H1 (cell line): ENCODE measurements around the gene EXOC6. TPM values are rescaled to one million over a fixed set of nuclear protein-coding genes. Genes with fewer than 3 reads are reported as not detected.

Source experiments
- CTCF ChIA-PET: fragments of 300-600 bp; sonication (Branson Sonifier 250); formaldehyde crosslinking; loops from one replicate; lab custom pipeline; 2021; ENCODE audit not compliant: partially characterized antibody; lab: Charles Lee
- POLR2A ChIA-PET: fragments of 300-600 bp; sonication (Branson Sonifier 250); formaldehyde crosslinking; loops from one replicate; lab custom pipeline; 2021; ENCODE audit warnings: inconsistent platforms; ENCODE audit not compliant: partially characterized antibody; lab: Charles Lee
- DNase-seq, 2 experiments: peaks; one replicate each; pipeline versions ENCODE4 v3.0.0 to v3.0.0-alpha.2; 2010 to 2022; ENCODE audit warnings: low spot score in 2 of 2, low read depth in 1 of 2, mixed read lengths in 1 of 2
- FAIRE-seq: peaks from 2 replicates; lab custom pipeline; 2011; peaks lifted over from hg19 to GRCh38; lab: Jason Lieb, UNC
- H2AFZ ChIP-seq: 2 replicates; pipeline ENCODE4 v1.8.1; 2012; ENCODE audit warnings: low read length, inconsistent platforms
- H2AK5ac ChIP-seq: 2 replicates; pipeline ENCODE4 v1.6.1; 2013; ENCODE audit warnings: low read depth, low read length
- H2BK120ac ChIP-seq: replicated peaks from 2 replicates; pipeline ENCODE3; 2013; ENCODE audit warnings: low read depth, low read length, inconsistent platforms
- H2BK12ac ChIP-seq: 2 replicates; pipeline ENCODE4 v1.6.1; 2013; ENCODE audit warnings: low read depth, low read length
- H2BK15ac ChIP-seq: 2 replicates; pipeline ENCODE4 v1.6.1; 2013; ENCODE audit warnings: low read length
- H2BK20ac ChIP-seq: 2 replicates; pipeline ENCODE4 v1.6.1; 2013; ENCODE audit warnings: low read length
- H2BK5ac ChIP-seq: 2 replicates; pipeline ENCODE4 v1.6.1; 2013; ENCODE audit warnings: low read depth, low read length
- H3K14ac ChIP-seq: 2 replicates; pipeline ENCODE4 v1.6.1; 2013; ENCODE audit warnings: inconsistent platforms; ENCODE audit not compliant: insufficient read length
- H3K18ac ChIP-seq: 2 replicates; pipeline ENCODE4 v1.6.1; 2013; ENCODE audit warnings: low read length; ENCODE audit errors: extremely low read depth
- H3K23ac ChIP-seq: 2 replicates; pipeline ENCODE4 v1.6.1; 2013; ENCODE audit warnings: inconsistent platforms; ENCODE audit not compliant: insufficient read length
- H3K23me2 ChIP-seq: 2 replicates; pipeline ENCODE4 v1.6.1; 2013; ENCODE audit warnings: low read depth, low read length
- H3K27ac ChIP-seq: 2 replicates; pipeline ENCODE4 v1.6.1; 2011; ENCODE audit warnings: low read depth, low read length, inconsistent platforms
- H3K27me3 ChIP-seq, 4 experiments: replicated peaks in 1 of 4; 1 replicate in 1 of 4; 2 replicates in 3 of 4; pipeline versions ENCODE4 v1.6.1 to v1.8.1; 2011 to 2013; ENCODE audit warnings: low read length in 3 of 4, mild to moderate bottlenecking in 3 of 4, inconsistent platforms in 2 of 4, mixed read lengths in 2 of 4, moderate library complexity in 1 of 4; ENCODE audit not compliant: control insufficient read depth in 3 of 4, insufficient read depth in 3 of 4; ENCODE audit errors: extremely low read depth in 1 of 4
- H3K36me3 ChIP-seq, 4 experiments: 2 replicates each; pipeline versions ENCODE4 v1.6.1 to v1.8.1; 2011 to 2013; ENCODE audit warnings: mild to moderate bottlenecking in 4 of 4, low read length in 3 of 4, moderate library complexity in 2 of 4, control low read depth in 1 of 4, inconsistent platforms in 1 of 4; ENCODE audit not compliant: insufficient read depth in 4 of 4, control insufficient read depth in 2 of 4
- H3K4ac ChIP-seq: replicated peaks from 2 replicates; pipeline ENCODE3; 2013; ENCODE audit warnings: low read length, low read depth, mixed read lengths, inconsistent platforms; ENCODE audit not compliant: insufficient read length
- H3K4me1 ChIP-seq, 4 experiments: replicated peaks in 1 of 4; 1 replicate in 1 of 4; 2 replicates in 3 of 4; pipeline versions ENCODE4 v1.6.1 to v1.8.1; 2011 to 2013; ENCODE audit warnings: low read length in 3 of 4, inconsistent platforms in 2 of 4, mixed read lengths in 1 of 4; ENCODE audit not compliant: insufficient read depth in 4 of 4, control insufficient read depth in 3 of 4
- H3K4me2 ChIP-seq, 2 experiments: 2 replicates each; pipeline versions ENCODE4 v1.6.1 to v1.8.1; 2011 to 2013; ENCODE audit warnings: low read depth in 2 of 2, low read length in 2 of 2, control low read depth in 1 of 2, inconsistent platforms in 1 of 2, mild to moderate bottlenecking in 1 of 2; ENCODE audit not compliant: insufficient read depth in 1 of 2
- H3K4me3 ChIP-seq, 4 experiments: fragments of 200-600, 300-600 bp in 1 of 4; sonication (generic), shearing (Covaris generic), sonication (Bioruptor Twin) in 1 of 4; 2 replicates each; pipeline versions ENCODE4 v1.5.1 to v1.8.1; 2011 to 2016; ENCODE audit warnings: low read length in 4 of 4, low read depth in 3 of 4, control low read depth in 2 of 4, inconsistent platforms in 2 of 4, mild to moderate bottlenecking in 2 of 4, mixed read lengths in 1 of 4, moderate library complexity in 1 of 4; ENCODE audit not compliant: insufficient read depth in 2 of 4; ENCODE audit errors: extremely low read depth in 1 of 4
- H3K56ac ChIP-seq: replicated peaks from 2 replicates; pipeline ENCODE3; 2013; ENCODE audit warnings: low read depth, mild to moderate bottlenecking, mixed read lengths, low read length, inconsistent platforms; ENCODE audit not compliant: insufficient read length
- H3K79me1 ChIP-seq: 2 replicates; pipeline ENCODE4 v1.6.1; 2013; ENCODE audit warnings: low read depth, low read length, control low read depth
- H3K79me2 ChIP-seq, 2 experiments: 2 replicates each; pipeline versions ENCODE4 v1.6.1 to v1.8.1; 2012 to 2013; ENCODE audit warnings: low read length in 2 of 2, mild to moderate bottlenecking in 2 of 2, inconsistent platforms in 1 of 2; ENCODE audit not compliant: insufficient read depth in 2 of 2, control insufficient read depth in 1 of 2
- H3K9ac ChIP-seq, 4 experiments: replicated peaks in 1 of 4; 1 replicate in 1 of 4; 2 replicates in 3 of 4; pipeline versions ENCODE4 v1.6.1 to v1.8.1; 2011 to 2013; ENCODE audit warnings: low read depth in 3 of 4, low read length in 3 of 4, control low read depth in 2 of 4, mild to moderate bottlenecking in 2 of 4, moderate library complexity in 2 of 4, inconsistent platforms in 1 of 4; ENCODE audit errors: extremely low read depth in 1 of 4
- H3K9me3 ChIP-seq, 2 experiments: 2 replicates each; pipeline versions ENCODE4 v1.6.1 to v1.8.1; 2012 to 2013; ENCODE audit warnings: mild to moderate bottlenecking in 2 of 2, moderate library complexity in 2 of 2, control low read depth in 1 of 2, inconsistent platforms in 1 of 2, low read depth in 1 of 2, low read length in 1 of 2, mixed read lengths in 1 of 2; ENCODE audit not compliant: insufficient read depth in 2 of 2
- H4K20me1 ChIP-seq, 2 experiments: replicated peaks in 1 of 2; 2 replicates each; pipeline versions ENCODE3 to v1.8.1; 2011 to 2013; ENCODE audit warnings: inconsistent platforms in 2 of 2, low read length in 2 of 2, mild to moderate bottlenecking in 1 of 2; ENCODE audit not compliant: insufficient read depth in 2 of 2, control insufficient read depth in 1 of 2
- H4K5ac ChIP-seq: 2 replicates; pipeline ENCODE4 v1.6.1; 2013; ENCODE audit warnings: low read length, low read depth, mixed read lengths, inconsistent platforms; ENCODE audit not compliant: insufficient read length
- H4K8ac ChIP-seq: 2 replicates; pipeline ENCODE4 v1.8.0; 2013; ENCODE audit warnings: mild to moderate bottlenecking, moderate library complexity, low read length, inconsistent platforms; ENCODE audit not compliant: insufficient read depth; ENCODE audit errors: extremely low read depth
- H4K91ac ChIP-seq: replicated peaks from 2 replicates; pipeline ENCODE3; 2013; ENCODE audit warnings: low read length, mixed read lengths, inconsistent platforms; ENCODE audit not compliant: insufficient read length
- KDM1A ChIP-seq: fragments of 200-600, 300-600 bp; sonication (generic); IDR thresholded peaks from 2 replicates; pipeline ENCODE4 v1.7.1; 2016; ENCODE audit warnings: mild to moderate bottlenecking, low read length, borderline replicate concordance
- POU5F1 ChIP-seq: IDR thresholded peaks from 2 replicates; pipeline ENCODE4 v1.6.1; 2011; ENCODE audit warnings: low read depth, mild to moderate bottlenecking, low read length, moderate library complexity
- RNF2 ChIP-seq: fragments of 200-900, 300-1000 bp; sonication (generic); IDR thresholded peaks from 2 replicates; pipeline ENCODE4 v1.7.1; 2016; ENCODE audit warnings: borderline replicate concordance, low read depth, mild to moderate bottlenecking, antibody characterized with exemption, low read length; ENCODE audit not compliant: poor library complexity, severe bottlenecking; ENCODE audit errors: missing control alignments
- SIX5 ChIP-seq: IDR thresholded peaks from 2 replicates; pipeline ENCODE4 v1.6.1; 2011; ENCODE audit warnings: mild to moderate bottlenecking, low read depth, low read length
- WGBS, 2 experiments: shearing (Covaris generic) in 1 of 2; methylation state at CpG; one replicate each; pipeline versions ENCODE4 v1.1.6 to v1.1.7; 2013 to 2015; ENCODE audit warnings: low lambda C conversion rate in 2 of 2, mixed read lengths in 2 of 2, inconsistent platforms in 1 of 2, low coverage in 1 of 2, missing lambda C conversion rate in 1 of 2; ENCODE audit not compliant: insufficient replicate concordance in 2 of 2, insufficient coverage in 1 of 2, insufficient read length in 1 of 2; ENCODE audit errors: extremely low coverage in 1 of 2, missing lambda C conversion rate in 1 of 2; 5-methylcytosine and 5-hydroxymethylcytosine counted together
- polyA plus RNA-seq, 7 experiments: library from polyadenylated mRNA; depleted of rRNA in 3 of 7; stranded (reverse) in 5 of 7; unstranded in 2 of 7; fragments of >200 nt in 5 of 7; fragments of 200-250 nt in 2 of 7; gene quantifications; 1 replicate in 5 of 7; 2 replicates in 1 of 7; 4 replicates in 1 of 7; pipeline versions ENCODE4 v1.2.1 to v1.2.3, GENCODE V29; 2011 to 2013; ENCODE audit warnings: missing spikeins in 2 of 7, mixed read lengths in 2 of 7
- total RNA-seq: library from RNA; stranded (reverse); fragmentation: NEBNext Ultra II Directional; extraction: Animal tissue kit (Norgen Biotek cat#: 25700); gene quantifications from 2 replicates; pipeline ENCODE4 v1.2.1, GENCODE V29; 2021

EXOC6 gene
- total and polyA plus RNA-seq, 2 of the 8 experiments (the other 6 are each of a cell fraction or from before 2014, with no cell fraction given) = 1.7 to 4.5 TPM

GRCh38 chr10:93103953-93104352 lies 255.6 kb downstream of the EXOC6 start:
- no peak for FAIRE-seq
- Histone ChIP-seq H3K79me2 (no peaks in the 10 kb centered on the region), H3K4me1 (no peaks in the 10 kb centered on the region), H3K9me3 (no peaks in the 10 kb centered on the region), H2BK5ac (no peak overlapping the region), H2BK120ac (no peak overlapping the region), H4K5ac (no peak overlapping the region), H4K20me1 (no peaks in the 10 kb centered on the region), H3K18ac (no peak overlapping the region), H3K23ac (no peak overlapping the region), H4K91ac (no peak overlapping the region), H3K23me2 (no peaks in the 10 kb centered on the region), H2BK15ac (no peak overlapping the region), H3K4me3 (no peak overlapping the region), H3K4me2 (no peak overlapping the region), H2AK5ac (no peak overlapping the region), H3K27me3 (no peaks in the 10 kb centered on the region; a peak in 1 of 7 replicates), H3K56ac (no peak overlapping the region), H3K14ac (no peak overlapping the region), H3K9ac (no peak overlapping the region), H2AFZ (no peak overlapping the region), H3K27ac (no peak overlapping the region), H2BK20ac (no peak overlapping the region), H2BK12ac (no peak overlapping the region), H3K4ac (no peak overlapping the region), H3K79me1 (no peaks in the 10 kb centered on the region), H3K36me3 (no peaks in the 10 kb centered on the region), H4K8ac (no peak overlapping the region)
- ChIA-PET POLR2A (no interaction called here), CTCF (interaction anchor here (0.7 kb wide), 1 partner anchor 23 kb away, joined by 3 read pairs; no protein-coding TSS in a partner anchor)
- 83% methylated on average over 1 of the region's 1 CpG; no CpG with 5 or more reads in 1 of the 2 experiments for WGBS, 2 experiments
- DNase-seq = no peak
- TF ChIP-seq KDM1A (no peak), POU5F1 (no peak), SIX5 (no peak), RNF2 (no peak)
